ENCODE measurements around the gene SVIL. TPM values are rescaled to one million over a fixed set of nuclear protein-coding genes. Genes with fewer than 3 reads are reported as not detected.
A peak's percentile ranks its signal among the peaks of the same experiment; 100 is the strongest.

Gene SVIL
- total and polyA plus RNA-seq, 11 donors, result 95.2 to 589 (median 355) TPM

DNA sequence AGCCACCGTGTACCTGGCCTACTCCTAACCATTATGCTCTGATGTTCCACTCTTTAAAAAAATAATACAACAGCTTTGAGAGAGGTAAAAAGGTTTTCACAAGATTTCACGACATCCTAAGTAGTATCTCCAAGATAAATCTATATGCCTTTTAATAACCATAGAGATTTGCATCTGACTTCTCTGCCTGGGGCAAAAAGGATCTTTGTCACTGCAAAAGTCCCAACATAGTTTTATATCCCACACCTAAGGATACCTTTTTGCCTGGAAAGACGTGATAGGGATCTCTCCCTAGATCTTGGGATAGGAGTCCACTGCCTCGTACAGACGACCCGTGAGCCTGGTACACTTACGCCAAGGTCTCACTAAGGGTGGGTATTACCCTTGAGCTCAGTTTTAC, 31.4 kb upstream of the SVIL start:
- DNase-seq (no peak), ATAC-seq (no peak)
- intact Hi-C loops (cut with DNase I), result no loop called here
- H3K27ac ChIP-seq, result no peak overlapping the region
- peaks cover 0 to 33% (median 14%) of the 10 kb centered on the region in 12 donors for H3K4me1 ChIP-seq
- H3K4me3 ChIP-seq, result no peak overlapping the region
- H3K9me3 ChIP-seq, result no peaks in the 10 kb centered on the region
- WGBS, 4 donors, result 89 to 95% (median 90%) methylated on average over 7 of the region's 7 CpGs
- no peaks in the 10 kb centered on the region for H3K27me3 ChIP-seq
- TF ChIP-seq POLR2A (IDR thresholded peaks at IDR 0.05), result no peak
- no peaks in the 10 kb centered on the region for H3K36me3 ChIP-seq

DNA sequence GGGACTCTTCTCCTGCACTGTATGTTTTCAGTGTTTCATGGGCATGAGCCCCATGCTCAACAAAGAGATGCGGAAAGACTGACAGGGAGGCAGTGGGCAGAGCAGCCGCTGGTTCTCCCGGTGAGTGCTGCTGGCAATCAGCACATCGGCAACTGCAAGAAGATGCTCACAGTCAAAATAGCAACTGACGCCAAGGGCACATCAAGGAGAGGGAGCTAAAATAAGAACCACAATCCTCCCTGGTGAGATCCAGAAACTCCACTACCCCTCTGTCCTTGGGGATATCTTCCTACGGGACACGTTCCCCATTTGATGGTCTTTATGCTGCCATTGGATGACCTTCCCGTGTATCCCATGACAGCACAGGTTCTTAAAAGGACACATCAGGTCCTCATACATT, 28.9 kb upstream of the SVIL start:
- Histone ChIP-seq H3K4me3 (no peak overlapping the region), H3K36me3 (no peaks in the 10 kb centered on the region), H3K4me1 (peaks cover 0 to 31% (median 14%) of the 10 kb centered on the region in 12 donors), H3K27ac (peak overlapping the region in 5 of 12 donors; percentile 4 to 47 (median 33)), H3K27me3 (no peaks in the 10 kb centered on the region), H3K9me3 (no peaks in the 10 kb centered on the region)
- no peak for TF ChIP-seq POLR2A (IDR thresholded peaks at IDR 0.05)
- TF ChIP-seq, protein P1, sequence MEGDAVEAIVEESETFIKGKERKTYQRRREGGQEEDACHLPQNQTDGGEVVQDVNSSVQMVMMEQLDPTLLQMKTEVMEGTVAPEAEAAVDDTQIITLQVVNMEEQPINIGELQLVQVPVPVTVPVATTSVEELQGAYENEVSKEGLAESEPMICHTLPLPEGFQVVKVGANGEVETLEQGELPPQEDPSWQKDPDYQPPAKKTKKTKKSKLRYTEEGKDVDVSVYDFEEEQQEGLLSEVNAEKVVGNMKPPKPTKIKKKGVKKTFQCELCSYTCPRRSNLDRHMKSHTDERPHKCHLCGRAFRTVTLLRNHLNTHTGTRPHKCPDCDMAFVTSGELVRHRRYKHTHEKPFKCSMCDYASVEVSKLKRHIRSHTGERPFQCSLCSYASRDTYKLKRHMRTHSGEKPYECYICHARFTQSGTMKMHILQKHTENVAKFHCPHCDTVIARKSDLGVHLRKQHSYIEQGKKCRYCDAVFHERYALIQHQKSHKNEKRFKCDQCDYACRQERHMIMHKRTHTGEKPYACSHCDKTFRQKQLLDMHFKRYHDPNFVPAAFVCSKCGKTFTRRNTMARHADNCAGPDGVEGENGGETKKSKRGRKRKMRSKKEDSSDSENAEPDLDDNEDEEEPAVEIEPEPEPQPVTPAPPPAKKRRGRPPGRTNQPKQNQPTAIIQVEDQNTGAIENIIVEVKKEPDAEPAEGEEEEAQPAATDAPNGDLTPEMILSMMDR (IDR thresholded peaks at IDR 0.05), result no peak
- intact Hi-C loops (cut with DNase I), result no loop called here
- peak; percentile 40 to 76 (median 50) for ATAC-seq
- DNase-seq, result peak in 3 of 5 donors; percentile 29 to 50 (median 40)
- WGBS, 4 donors, result 48 to 70% (median 60%) methylated on average over 8 of the region's 8 CpGs

DNA sequence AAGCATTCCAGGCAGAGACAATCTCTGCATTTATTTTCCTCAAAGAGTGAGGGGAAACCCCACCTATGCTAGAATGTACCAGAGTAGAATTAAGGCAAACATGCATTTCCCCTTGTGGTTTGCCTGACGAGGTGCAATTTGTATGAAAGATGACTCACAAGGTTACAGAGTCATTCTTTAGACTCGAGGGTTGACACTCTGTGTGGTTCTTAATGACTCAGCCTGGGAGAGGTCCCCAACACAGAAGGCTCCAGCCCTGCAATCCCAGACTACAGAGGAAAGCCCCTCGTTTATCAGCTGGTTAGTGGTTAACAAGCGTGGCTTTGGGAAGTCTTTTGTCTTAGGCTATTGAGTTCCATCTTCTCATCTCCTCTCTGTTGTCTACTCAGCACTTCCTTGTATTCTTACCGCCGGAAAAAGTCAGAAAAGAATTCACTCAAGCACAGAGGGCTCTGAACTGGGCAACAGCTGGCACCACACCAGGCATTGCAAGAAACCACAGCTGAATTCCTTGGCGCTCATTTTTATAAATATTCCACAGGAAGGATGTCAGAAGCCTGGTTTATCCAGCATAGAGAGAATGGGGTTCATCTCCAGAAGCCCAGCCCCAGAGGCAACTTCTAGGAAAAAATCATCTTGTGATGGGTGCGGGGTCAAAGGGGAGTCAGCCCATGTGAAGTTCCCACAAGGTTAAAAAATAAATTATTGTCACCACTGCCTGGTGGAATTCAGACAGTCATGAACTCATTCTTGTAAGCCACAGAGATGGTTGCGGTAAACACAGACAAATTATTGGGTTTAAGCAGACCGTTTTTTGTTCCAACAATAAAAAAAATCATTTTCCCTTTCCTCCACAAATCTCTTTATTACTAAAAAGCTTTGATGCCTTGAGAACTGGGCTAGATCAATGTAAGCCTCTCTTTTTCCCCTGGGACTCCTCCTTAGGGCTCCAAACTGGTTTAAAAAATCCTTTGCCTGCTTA, 24.5 kb upstream of the SVIL start:
- H3K36me3 ChIP-seq, result peaks cover 0 to 16% (median 9%) of the 10 kb centered on the region in 9 donors
- TF ChIP-seq, protein P1 (IDR thresholded peaks at IDR 0.05), result peak in 5 of 12 donors; percentile 8 to 49 (median 28)
- TF ChIP-seq POLR2A (IDR thresholded peaks at IDR 0.05), result no peak
- no peak overlapping the region for H3K4me3 ChIP-seq
- H3K27ac ChIP-seq, result peak overlapping the region in 6 of 12 donors; percentile 1 to 73 (median 40)
- DNase-seq, result peak in 2 of 5 donors; percentile 17 to 50
- peaks cover 0 to 36% (median 16%) of the 10 kb centered on the region in 12 donors for H3K4me1 ChIP-seq
- no peaks in the 10 kb centered on the region for H3K27me3 ChIP-seq
- WGBS, 4 donors, result 51 to 57% (median 52%) methylated on average over 10 of the region's 10 CpGs
- H3K9me3 ChIP-seq, result peaks cover 0 to 9% (median 0%) of the 10 kb centered on the region in 12 donors
- intact Hi-C loops (cut with DNase I), result no loop called here
- ATAC-seq, result peak in 3 of 4 donors; percentile 80 to 94 (median 93)

DNA sequence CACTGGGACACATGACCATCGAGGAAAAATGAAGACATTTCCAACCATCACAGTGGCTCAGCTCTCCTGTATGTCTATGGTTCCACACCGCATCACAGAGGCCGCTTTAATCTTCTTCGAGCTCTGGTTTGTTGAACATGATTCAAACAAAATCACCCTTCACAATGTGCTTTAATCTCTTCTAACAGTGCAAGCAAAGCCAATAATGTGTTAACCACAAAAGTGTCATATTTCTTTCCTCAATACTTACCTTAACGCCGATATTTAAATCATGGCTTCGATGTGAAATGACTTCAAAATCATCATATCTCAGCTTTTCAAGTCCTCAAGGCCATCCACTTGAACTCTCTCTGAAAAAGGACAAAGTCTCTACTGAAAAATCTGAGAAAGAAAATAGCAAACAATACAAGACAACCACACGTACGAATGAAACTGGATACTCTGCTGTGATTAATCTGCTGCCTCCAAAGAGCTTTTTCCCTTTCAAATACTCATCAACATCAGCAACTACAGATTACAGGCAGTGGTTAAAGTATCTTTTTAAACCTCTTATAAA, 23.0 kb upstream of the SVIL start:
- Histone ChIP-seq H3K9me3 (peaks cover 0 to 9% (median 0%) of the 10 kb centered on the region in 12 donors), H3K4me3 (no peak overlapping the region), H3K36me3 (peaks cover 0 to 16% (median 9%) of the 10 kb centered on the region in 9 donors), H3K27me3 (no peaks in the 10 kb centered on the region), H3K27ac (peak overlapping the region in 1 of 12 donors; percentile 73), H3K4me1 (peaks cover 0 to 36% (median 13%) of the 10 kb centered on the region in 12 donors)
- TF ChIP-seq, protein P1 (IDR thresholded peaks at IDR 0.05), result no peak
- TF ChIP-seq POLR2A (IDR thresholded peaks at IDR 0.05), result no peak
- intact Hi-C loops (cut with DNase I), result no loop called here
- no peak for ATAC-seq
- WGBS, 4 donors, result 94 to 95% (median 95%) methylated on average over 9 of the region's 9 CpGs
- DNase-seq, result no peak

Measured in heart left ventricle (tissue), 16 donors.